ENCODE results near the gene S100PBP.

S100PBP gene

GRCh38 chr1:32817159-32817814, at the start of gene S100PBP, which contains the start of gene YARS1:
S100PBP (plus strand) TSS chr1:32817653; CDS start chr1:32826100, 8,447 bp downstream.
YARS1 (minus strand) TSS chr1:32817358; CDS start chr1:32817244, 114 bp downstream.
- peak; percentile 99 to 100 for DNase-seq (ENCODE audit: low read depth in 2 of 2, low spot score in 1 of 2)

GRCh38 chr1:32768110-32768850, 49.2 kb upstream of the S100PBP start:
- DNase-seq (ENCODE audit: low read depth in 2 of 2, low spot score in 1 of 2), result no peak

GRCh38 chr1:32769524-32770220, 47.8 kb upstream of the S100PBP start:
- DNase-seq (ENCODE audit: low read depth in 2 of 2, low spot score in 1 of 2), result no peak

- DNase-seq (ENCODE audit: low read depth in 2 of 2, low spot score in 1 of 2), result no peak
Measured at GRCh38 chr1:32770221-32770731, 47.2 kb upstream of the S100PBP start.

GRCh38 chr1:32770741-32771548, 46.5 kb upstream of the S100PBP start:
- no peak for DNase-seq (ENCODE audit: low read depth in 2 of 2, low spot score in 1 of 2)

- no peak for DNase-seq (ENCODE audit: low read depth in 2 of 2, low spot score in 1 of 2)
Measured at GRCh38 chr1:32771561-32772280, 45.7 kb upstream of the S100PBP start.

GRCh38 chr1:32772281-32773017, 45.0 kb upstream of the S100PBP start:
- no peak for DNase-seq (ENCODE audit: low read depth in 2 of 2, low spot score in 1 of 2)

GRCh38 chr1:32773018-32773763, 44.3 kb upstream of the S100PBP start:
- DNase-seq (ENCODE audit: low read depth in 2 of 2, low spot score in 1 of 2), result peak; percentile 42 to 58

- no peak for DNase-seq (ENCODE audit: low read depth in 2 of 2, low spot score in 1 of 2)
Measured at GRCh38 chr1:32773764-32774463, 43.5 kb upstream of the S100PBP start.

GRCh38 chr1:32774464-32774808, 43.0 kb upstream of the S100PBP start:
- no peak for DNase-seq (ENCODE audit: low read depth in 2 of 2, low spot score in 1 of 2)

GRCh38 chr1:32774950-32775634, 42.4 kb upstream of the S100PBP start:
- no peak for DNase-seq (ENCODE audit: low read depth in 2 of 2, low spot score in 1 of 2)

- DNase-seq (ENCODE audit: low read depth in 2 of 2, low spot score in 1 of 2), result no peak
Measured at GRCh38 chr1:32775640-32776337, 41.7 kb upstream of the S100PBP start.

- DNase-seq (ENCODE audit: low read depth in 2 of 2, low spot score in 1 of 2), result no peak
Measured at GRCh38 chr1:32779242-32779641, 38.2 kb upstream of the S100PBP start.

GRCh38 chr1:32780005-32780404, 37.4 kb upstream of the S100PBP start:
- no peak for DNase-seq (ENCODE audit: low read depth in 2 of 2, low spot score in 1 of 2)

GRCh38 chr1:32780628-32781234, 36.7 kb upstream of the S100PBP start:
- DNase-seq (ENCODE audit: low read depth in 2 of 2, low spot score in 1 of 2), result no peak

- DNase-seq (ENCODE audit: low read depth in 2 of 2, low spot score in 1 of 2), result no peak
Measured at GRCh38 chr1:32782086-32782485, 35.4 kb upstream of the S100PBP start.

GRCh38 chr1:32783851-32784250, 33.6 kb upstream of the S100PBP start:
- no peak for DNase-seq (ENCODE audit: low read depth in 2 of 2, low spot score in 1 of 2)

Data from stimulated activated CD8-positive, alpha-beta memory T cell treated with anti-CD3 and anti-CD28 coated beads, Interleukin-4, amount 100 ng/mL, for 1 hour (primary cell).